K562 (cell line): ENCODE results near the gene SCAMP3. TPM values are rescaled to one million over a fixed set of nuclear protein-coding genes. Genes with fewer than 3 reads are reported as not detected.

ENCODE experiments used
- ELF1 ChIP-seq: fragments of 200-800 bp; sonication (Bioruptor generic); IDR thresholded peaks from 2 replicates; pipeline ENCODE4 v1.6.1; 2016; ENCODE audit warnings: missing genetic modification characterization, missing compliant biosample characterization
- ESRRA ChIP-seq: fragments of 450-650 bp; IDR thresholded peaks from 2 replicates; pipeline ENCODE4 v1.6.1; 2014; ENCODE audit warnings: low read depth, mild to moderate bottlenecking, moderate library complexity, borderline replicate concordance
- IFI16 ChIP-seq: fragments of 250-450 bp; sonication (Bioruptor Pico); IDR thresholded peaks from 2 replicates; pipeline ENCODE4 v2.1.2; 2022; ENCODE audit warnings: mild to moderate bottlenecking, inconsistent platforms
- MIER1 ChIP-seq: fragments of 450-650 bp; IDR thresholded peaks from 2 replicates; pipeline ENCODE4 v1.6.1; 2016; ENCODE audit warnings: antibody characterized with exemption, mild to moderate bottlenecking, low read depth
- PHF8 ChIP-seq: fragments of 200-600 bp; sonication (generic); IDR thresholded peaks from 2 replicates; pipeline ENCODE4 v1.6.1; 2012; ENCODE audit warnings: mixed run types, mild to moderate bottlenecking, inconsistent platforms, low read length, moderate library complexity, borderline replicate concordance
- RAD21 ChIP-seq, 2 experiments: fragments of 250-450 bp in 1 of 2; fragments of 450-650 bp in 1 of 2; sonication (Bioruptor Pico) in 1 of 2; formaldehyde crosslinking in 1 of 2; IDR thresholded peaks in 1 of 2; conservative IDR thresholded peaks in 1 of 2; 2 replicates each; pipeline versions ENCODE4 v1.4.0 to v1.8.0; 2020 to 2022; ENCODE audit warnings: mild to moderate bottlenecking in 2 of 2, moderate library complexity in 1 of 2
- RAD51 ChIP-seq: fragments of 450-650 bp; IDR thresholded peaks from 2 replicates; pipeline ENCODE4 v1.7.1; 2016; ENCODE audit warnings: low read depth, mild to moderate bottlenecking, borderline replicate concordance
- SMAD4 ChIP-seq: fragments of 250-450 bp; sonication (Bioruptor Pico); conservative IDR thresholded peaks from 2 replicates; pipeline ENCODE4 v1.8.0; 2021; ENCODE audit warnings: inconsistent platforms, mild to moderate bottlenecking, moderate library complexity
- polyA plus RNA-seq, 8 experiments: library from polyadenylated mRNA; depleted of rRNA in 4 of 8; stranded (reverse) in 5 of 8; unstranded in 3 of 8; fragments of >200 nt; fragmentation: Nextera tagmentation in 2 of 8; fragmentation: Illumina TruSeq in 1 of 8; extraction: Ambion mirVana in 2 of 8; extraction: Trizol in 1 of 8; gene quantifications; 2 replicates each; pipeline versions ENCODE4 v1.2.1 to v1.2.3, GENCODE V29; 2011 to 2014; ENCODE audit warnings: inconsistent platforms in 1 of 8, missing spikeins in 1 of 8
- total RNA-seq, 7 experiments: library from RNA; depleted of rRNA in 6 of 7; stranded (reverse); fragments of >200 nt in 6 of 7; fragmentation: Illumina TruSeq in 2 of 7; extraction: Trizol in 2 of 7; gene quantifications; 2 replicates each; pipeline versions ENCODE4 v1.2.1 to v1.2.3, GENCODE V29; 2011 to 2021; ENCODE audit warnings: low replicate concordance in 1 of 7
- TF ChIP-seq, protein P1 (sequence below): fragments of 450-650 bp; IDR thresholded peaks from 2 replicates; pipeline ENCODE4 v1.6.1; 2016; ENCODE audit warnings: mild to moderate bottlenecking, moderate library complexity
- TF ChIP-seq, protein P2 (sequence below): sonication (generic); formaldehyde crosslinking; IDR thresholded peaks from 2 replicates; pipeline ENCODE4 v1.8.0; 2022; ENCODE audit warnings: mild to moderate bottlenecking, low read depth, missing genetic modification reagents

The SCAMP3 gene
- total and polyA plus RNA-seq, 9 of the 15 experiments (the other 6 are each of a cell fraction or from before 2014, with no cell fraction given), result 14.2 to 131 (median 86.1) TPM

DNA sequence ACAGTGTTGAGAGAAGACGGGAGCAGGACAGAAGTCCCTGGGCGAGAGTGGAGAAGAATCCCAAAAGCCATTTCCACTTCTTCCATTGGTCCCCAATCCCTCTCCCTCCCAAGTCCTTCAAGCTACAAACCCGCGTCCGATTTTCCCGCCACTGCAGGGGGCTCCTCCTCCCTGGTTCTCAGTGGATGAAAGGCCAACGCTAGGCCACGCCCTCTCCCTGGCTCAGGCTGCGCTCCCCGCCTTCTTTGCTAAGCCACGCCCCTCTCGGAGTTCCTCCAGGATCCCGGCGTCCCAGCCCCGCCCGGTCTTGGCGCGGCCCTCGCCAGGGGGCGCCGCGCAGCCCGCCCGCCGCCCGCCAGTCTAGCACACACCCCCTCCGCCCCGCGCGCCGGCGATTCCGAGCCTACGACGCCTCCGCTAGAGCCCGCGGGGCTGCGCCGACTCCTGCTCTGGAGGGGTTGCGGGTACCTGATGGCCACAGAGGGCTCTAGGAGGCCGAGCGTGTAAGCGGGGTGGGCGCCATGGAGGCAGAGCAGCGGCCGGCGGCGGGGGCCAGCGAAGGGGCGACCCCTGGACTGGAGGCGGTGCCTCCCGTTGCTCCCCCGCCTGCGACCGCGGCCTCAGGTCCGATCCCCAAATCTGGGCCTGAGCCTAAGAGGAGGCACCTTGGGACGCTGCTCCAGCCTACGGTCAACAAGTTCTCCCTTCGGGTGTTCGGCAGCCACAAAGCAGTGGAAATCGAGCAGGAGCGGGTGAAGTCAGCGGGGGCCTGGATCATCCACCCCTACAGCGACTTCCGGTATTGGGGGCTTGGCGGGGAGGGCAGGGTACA is 15.1 kb upstream of the SCAMP3 start, which contains the start of gene HCN3 (continued):
- TF ChIP-seq, protein P1, sequence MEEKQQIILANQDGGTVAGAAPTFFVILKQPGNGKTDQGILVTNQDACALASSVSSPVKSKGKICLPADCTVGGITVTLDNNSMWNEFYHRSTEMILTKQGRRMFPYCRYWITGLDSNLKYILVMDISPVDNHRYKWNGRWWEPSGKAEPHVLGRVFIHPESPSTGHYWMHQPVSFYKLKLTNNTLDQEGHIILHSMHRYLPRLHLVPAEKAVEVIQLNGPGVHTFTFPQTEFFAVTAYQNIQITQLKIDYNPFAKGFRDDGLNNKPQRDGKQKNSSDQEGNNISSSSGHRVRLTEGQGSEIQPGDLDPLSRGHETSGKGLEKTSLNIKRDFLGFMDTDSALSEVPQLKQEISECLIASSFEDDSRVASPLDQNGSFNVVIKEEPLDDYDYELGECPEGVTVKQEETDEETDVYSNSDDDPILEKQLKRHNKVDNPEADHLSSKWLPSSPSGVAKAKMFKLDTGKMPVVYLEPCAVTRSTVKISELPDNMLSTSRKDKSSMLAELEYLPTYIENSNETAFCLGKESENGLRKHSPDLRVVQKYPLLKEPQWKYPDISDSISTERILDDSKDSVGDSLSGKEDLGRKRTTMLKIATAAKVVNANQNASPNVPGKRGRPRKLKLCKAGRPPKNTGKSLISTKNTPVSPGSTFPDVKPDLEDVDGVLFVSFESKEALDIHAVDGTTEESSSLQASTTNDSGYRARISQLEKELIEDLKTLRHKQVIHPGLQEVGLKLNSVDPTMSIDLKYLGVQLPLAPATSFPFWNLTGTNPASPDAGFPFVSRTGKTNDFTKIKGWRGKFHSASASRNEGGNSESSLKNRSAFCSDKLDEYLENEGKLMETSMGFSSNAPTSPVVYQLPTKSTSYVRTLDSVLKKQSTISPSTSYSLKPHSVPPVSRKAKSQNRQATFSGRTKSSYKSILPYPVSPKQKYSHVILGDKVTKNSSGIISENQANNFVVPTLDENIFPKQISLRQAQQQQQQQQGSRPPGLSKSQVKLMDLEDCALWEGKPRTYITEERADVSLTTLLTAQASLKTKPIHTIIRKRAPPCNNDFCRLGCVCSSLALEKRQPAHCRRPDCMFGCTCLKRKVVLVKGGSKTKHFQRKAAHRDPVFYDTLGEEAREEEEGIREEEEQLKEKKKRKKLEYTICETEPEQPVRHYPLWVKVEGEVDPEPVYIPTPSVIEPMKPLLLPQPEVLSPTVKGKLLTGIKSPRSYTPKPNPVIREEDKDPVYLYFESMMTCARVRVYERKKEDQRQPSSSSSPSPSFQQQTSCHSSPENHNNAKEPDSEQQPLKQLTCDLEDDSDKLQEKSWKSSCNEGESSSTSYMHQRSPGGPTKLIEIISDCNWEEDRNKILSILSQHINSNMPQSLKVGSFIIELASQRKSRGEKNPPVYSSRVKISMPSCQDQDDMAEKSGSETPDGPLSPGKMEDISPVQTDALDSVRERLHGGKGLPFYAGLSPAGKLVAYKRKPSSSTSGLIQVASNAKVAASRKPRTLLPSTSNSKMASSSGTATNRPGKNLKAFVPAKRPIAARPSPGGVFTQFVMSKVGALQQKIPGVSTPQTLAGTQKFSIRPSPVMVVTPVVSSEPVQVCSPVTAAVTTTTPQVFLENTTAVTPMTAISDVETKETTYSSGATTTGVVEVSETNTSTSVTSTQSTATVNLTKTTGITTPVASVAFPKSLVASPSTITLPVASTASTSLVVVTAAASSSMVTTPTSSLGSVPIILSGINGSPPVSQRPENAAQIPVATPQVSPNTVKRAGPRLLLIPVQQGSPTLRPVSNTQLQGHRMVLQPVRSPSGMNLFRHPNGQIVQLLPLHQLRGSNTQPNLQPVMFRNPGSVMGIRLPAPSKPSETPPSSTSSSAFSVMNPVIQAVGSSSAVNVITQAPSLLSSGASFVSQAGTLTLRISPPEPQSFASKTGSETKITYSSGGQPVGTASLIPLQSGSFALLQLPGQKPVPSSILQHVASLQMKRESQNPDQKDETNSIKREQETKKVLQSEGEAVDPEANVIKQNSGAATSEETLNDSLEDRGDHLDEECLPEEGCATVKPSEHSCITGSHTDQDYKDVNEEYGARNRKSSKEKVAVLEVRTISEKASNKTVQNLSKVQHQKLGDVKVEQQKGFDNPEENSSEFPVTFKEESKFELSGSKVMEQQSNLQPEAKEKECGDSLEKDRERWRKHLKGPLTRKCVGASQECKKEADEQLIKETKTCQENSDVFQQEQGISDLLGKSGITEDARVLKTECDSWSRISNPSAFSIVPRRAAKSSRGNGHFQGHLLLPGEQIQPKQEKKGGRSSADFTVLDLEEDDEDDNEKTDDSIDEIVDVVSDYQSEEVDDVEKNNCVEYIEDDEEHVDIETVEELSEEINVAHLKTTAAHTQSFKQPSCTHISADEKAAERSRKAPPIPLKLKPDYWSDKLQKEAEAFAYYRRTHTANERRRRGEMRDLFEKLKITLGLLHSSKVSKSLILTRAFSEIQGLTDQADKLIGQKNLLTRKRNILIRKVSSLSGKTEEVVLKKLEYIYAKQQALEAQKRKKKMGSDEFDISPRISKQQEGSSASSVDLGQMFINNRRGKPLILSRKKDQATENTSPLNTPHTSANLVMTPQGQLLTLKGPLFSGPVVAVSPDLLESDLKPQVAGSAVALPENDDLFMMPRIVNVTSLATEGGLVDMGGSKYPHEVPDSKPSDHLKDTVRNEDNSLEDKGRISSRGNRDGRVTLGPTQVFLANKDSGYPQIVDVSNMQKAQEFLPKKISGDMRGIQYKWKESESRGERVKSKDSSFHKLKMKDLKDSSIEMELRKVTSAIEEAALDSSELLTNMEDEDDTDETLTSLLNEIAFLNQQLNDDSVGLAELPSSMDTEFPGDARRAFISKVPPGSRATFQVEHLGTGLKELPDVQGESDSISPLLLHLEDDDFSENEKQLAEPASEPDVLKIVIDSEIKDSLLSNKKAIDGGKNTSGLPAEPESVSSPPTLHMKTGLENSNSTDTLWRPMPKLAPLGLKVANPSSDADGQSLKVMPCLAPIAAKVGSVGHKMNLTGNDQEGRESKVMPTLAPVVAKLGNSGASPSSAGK, result peak; percentile 77
- TF ChIP-seq RAD21 (CRISPR knock-in tag; conservative IDR thresholded peaks at IDR 0.05 in 1 of 2, IDR thresholded peaks at IDR 0.05 in 1 of 2) (peak; percentile 64 to 82), ELF1 (tag) (0 out of 2 replicates have a peak, but pooled peaks have one; percentile 24), MIER1 (no peak), SMAD4 (CRISPR knock-in tag) (peak; percentile 90), IFI16 (no peak), PHF8 (peak; percentile 46; the same call in 1 of the 2 replicates), ESRRA (peak; percentile 43; the same call in 1 of the 2 replicates), RAD51 (no peak)
- TF ChIP-seq, protein P2, sequence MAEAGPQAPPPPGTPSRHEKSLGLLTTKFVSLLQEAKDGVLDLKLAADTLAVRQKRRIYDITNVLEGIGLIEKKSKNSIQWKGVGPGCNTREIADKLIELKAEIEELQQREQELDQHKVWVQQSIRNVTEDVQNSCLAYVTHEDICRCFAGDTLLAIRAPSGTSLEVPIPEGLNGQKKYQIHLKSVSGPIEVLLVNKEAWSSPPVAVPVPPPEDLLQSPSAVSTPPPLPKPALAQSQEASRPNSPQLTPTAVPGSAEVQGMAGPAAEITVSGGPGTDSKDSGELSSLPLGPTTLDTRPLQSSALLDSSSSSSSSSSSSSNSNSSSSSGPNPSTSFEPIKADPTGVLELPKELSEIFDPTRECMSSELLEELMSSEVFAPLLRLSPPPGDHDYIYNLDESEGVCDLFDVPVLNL, result peak; percentile 97
